ENCODE data around the gene NIN. TPM values are rescaled to one million over a fixed set of nuclear protein-coding genes. Genes with fewer than 3 reads are reported as not detected.

Gene NIN
- total and polyA plus RNA-seq, 10 donors, result 11.8 to 139 (median 94.4) TPM

DNA sequence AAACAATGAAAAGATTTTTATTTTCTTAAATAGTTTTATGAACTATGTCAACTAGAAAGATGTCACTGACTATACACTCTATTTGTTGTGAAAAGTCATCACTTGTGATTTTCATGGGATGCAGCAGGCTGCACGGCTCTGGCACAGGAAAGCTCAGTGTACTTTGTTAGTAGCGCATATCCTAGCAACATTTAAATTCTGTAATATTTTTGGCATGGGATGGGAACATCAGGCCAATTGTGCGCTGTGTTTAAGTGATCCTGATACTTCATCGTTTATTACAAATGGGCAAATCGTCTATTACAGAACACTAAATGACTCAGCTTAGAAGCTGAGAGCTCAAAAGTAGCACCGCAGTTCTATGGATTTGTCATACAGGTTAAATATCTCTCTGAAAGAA, 102.1 kb downstream of the NIN start:
- no peak for TF ChIP-seq POLR2A (IDR thresholded peaks at IDR 0.05)
- TF ChIP-seq POLR2AphosphoS5 (IDR thresholded peaks at IDR 0.05), result no peak
- TF ChIP-seq, protein P1, sequence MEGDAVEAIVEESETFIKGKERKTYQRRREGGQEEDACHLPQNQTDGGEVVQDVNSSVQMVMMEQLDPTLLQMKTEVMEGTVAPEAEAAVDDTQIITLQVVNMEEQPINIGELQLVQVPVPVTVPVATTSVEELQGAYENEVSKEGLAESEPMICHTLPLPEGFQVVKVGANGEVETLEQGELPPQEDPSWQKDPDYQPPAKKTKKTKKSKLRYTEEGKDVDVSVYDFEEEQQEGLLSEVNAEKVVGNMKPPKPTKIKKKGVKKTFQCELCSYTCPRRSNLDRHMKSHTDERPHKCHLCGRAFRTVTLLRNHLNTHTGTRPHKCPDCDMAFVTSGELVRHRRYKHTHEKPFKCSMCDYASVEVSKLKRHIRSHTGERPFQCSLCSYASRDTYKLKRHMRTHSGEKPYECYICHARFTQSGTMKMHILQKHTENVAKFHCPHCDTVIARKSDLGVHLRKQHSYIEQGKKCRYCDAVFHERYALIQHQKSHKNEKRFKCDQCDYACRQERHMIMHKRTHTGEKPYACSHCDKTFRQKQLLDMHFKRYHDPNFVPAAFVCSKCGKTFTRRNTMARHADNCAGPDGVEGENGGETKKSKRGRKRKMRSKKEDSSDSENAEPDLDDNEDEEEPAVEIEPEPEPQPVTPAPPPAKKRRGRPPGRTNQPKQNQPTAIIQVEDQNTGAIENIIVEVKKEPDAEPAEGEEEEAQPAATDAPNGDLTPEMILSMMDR (IDR thresholded peaks at IDR 0.05 in 8 of 11, conservative IDR thresholded peaks at IDR 0.05 in 3 of 11), result no peak
- no peak overlapping the region for H3K4me3 ChIP-seq
- intact Hi-C loops (cut with DNase I; ENCODE audit: low total_unique reads), result no loop called here
- peaks cover 0 to 11% (median 0%) of the 10 kb centered on the region in 6 donors for H3K4me1 ChIP-seq
- H3K27ac ChIP-seq, result no peak overlapping the region
- peaks cover 0 to 100% (median 90%) of the 10 kb centered on the region in 6 donors for H3K36me3 ChIP-seq
- H3K9me3 ChIP-seq, result peaks cover 0 to 7% (median 0%) of the 10 kb centered on the region in 8 donors
- no peaks in the 10 kb centered on the region for H3K27me3 ChIP-seq (replicated peaks in 1 of 7)
- no peak for DNase-seq
- WGBS, 5 donors, result 89 to 97% (median 93%) methylated on average over 6 of the region's 6 CpGs

DNA sequence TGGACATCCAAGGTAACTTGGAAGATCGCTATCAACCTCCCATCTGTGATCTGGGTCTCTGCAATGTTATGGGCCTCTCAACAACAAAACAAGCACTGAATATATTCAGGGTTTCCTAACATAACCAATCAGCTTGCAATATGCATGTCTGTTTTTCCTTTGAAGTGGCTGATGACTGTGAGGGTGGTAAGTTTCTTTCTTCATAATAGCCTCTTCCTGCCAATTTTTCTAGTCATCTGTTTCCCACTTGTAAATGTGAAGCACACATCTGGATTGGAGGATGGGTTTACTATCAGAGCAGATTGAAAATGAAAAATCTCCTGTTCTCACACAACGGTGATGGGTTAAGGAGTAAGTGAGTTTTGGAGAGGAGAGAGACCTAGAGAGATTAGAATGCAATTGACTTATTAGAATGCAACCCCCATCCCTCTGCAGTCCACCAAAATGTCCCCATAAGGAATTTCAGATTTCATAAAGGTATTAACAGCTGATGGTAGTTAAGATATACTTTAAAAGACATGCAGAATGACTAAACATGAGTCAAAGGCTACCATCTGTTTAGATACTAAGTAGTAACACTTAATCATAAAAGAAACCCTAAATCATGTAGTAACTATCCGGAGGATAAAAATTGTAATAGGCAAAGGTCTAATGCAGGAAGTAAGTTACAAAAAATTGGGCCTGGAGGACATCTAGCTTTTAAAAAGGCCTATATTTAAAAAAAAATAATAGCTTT, 104.4 kb downstream of the NIN start:
- Histone ChIP-seq H3K9me3 (peaks cover 0 to 7% (median 0%) of the 10 kb centered on the region in 8 donors), H3K27ac (peak overlapping the region in 3 of 8 donors; percentile 33 to 34 (median 34)), H3K36me3 (peaks cover 0 to 100% (median 89%) of the 10 kb centered on the region in 6 donors), H3K27me3 (replicated peaks in 1 of 7) (no peaks in the 10 kb centered on the region), H3K4me3 (no peak overlapping the region), H3K4me1 (peaks cover 0 to 11% (median 0%) of the 10 kb centered on the region in 6 donors)
- intact Hi-C loops (cut with DNase I; ENCODE audit: low total_unique reads), result no loop called here
- no peak for TF ChIP-seq POLR2A (IDR thresholded peaks at IDR 0.05)
- TF ChIP-seq, protein P1 (IDR thresholded peaks at IDR 0.05 in 8 of 11, conservative IDR thresholded peaks at IDR 0.05 in 3 of 11), result no peak
- no peak for TF ChIP-seq POLR2AphosphoS5 (IDR thresholded peaks at IDR 0.05)
- WGBS, 5 donors, result 75 to 83% (median 81%) methylated on average over 3 of the region's 3 CpGs
- no peak for DNase-seq

- Histone ChIP-seq H3K27ac (peak overlapping the region in 3 of 8 donors; percentile 33 to 34 (median 34)), H3K36me3 (peaks cover 0 to 100% (median 87%) of the 10 kb centered on the region in 6 donors), H3K4me3 (no peak overlapping the region), H3K4me1 (peaks cover 0 to 11% (median 0%) of the 10 kb centered on the region in 6 donors), H3K27me3 (replicated peaks in 1 of 7) (no peaks in the 10 kb centered on the region), H3K9me3 (peaks cover 0 to 7% (median 0%) of the 10 kb centered on the region in 8 donors)
- TF ChIP-seq, protein P1 (IDR thresholded peaks at IDR 0.05 in 8 of 11, conservative IDR thresholded peaks at IDR 0.05 in 3 of 11), result no peak
- no peak for TF ChIP-seq POLR2A (IDR thresholded peaks at IDR 0.05)
- TF ChIP-seq POLR2AphosphoS5 (IDR thresholded peaks at IDR 0.05), result no peak
- DNase-seq, result no peak
- WGBS, 5 donors, result 67 to 87% (median 85%) methylated on average over 5 of the region's 5 CpGs
- intact Hi-C loops (cut with DNase I; ENCODE audit: low total_unique reads), result no loop called here
Measured at GRCh38 chr14:50725761-50726160, 105.2 kb downstream of the NIN start.
